Neural cell (in vitro differentiated cells): ENCODE measurements around the gene SEPTIN2.

Experiments
- EZH2 ChIP-seq: fragments of 200-600, 300-800 bp; shearing (Covaris generic), sonication (generic); IDR thresholded peaks from 2 replicates; pipeline ENCODE4 v1.6.1; 2014; ENCODE audit warnings: antibody characterized with exemption, low read length, borderline replicate concordance, mild to moderate bottlenecking; ENCODE audit not compliant: insufficient read depth, poor library complexity, severe bottlenecking
- MXI1 ChIP-seq: fragments of 450-650 bp; conservative IDR thresholded peaks from 2 replicates; pipeline ENCODE4 v1.6.1; 2014; ENCODE audit warnings: antibody characterized with exemption, mild to moderate bottlenecking; ENCODE audit not compliant: poor library complexity, severe bottlenecking
- RAD21 ChIP-seq: fragments of 450-650 bp; conservative IDR thresholded peaks from 2 replicates; pipeline ENCODE4 v1.6.1; 2014; ENCODE audit warnings: antibody characterized with exemption, mild to moderate bottlenecking, moderate library complexity
- REST ChIP-seq: IDR thresholded peaks from 2 replicates; pipeline ENCODE4 v1.6.1; 2012; ENCODE audit warnings: borderline replicate concordance
- TAF1 ChIP-seq: IDR thresholded peaks from 2 replicates; pipeline ENCODE4 v1.6.1; 2012; ENCODE audit warnings: low read depth
- TF ChIP-seq, protein P1 (sequence below): fragments of 450-650 bp; IDR thresholded peaks from 2 replicates; pipeline ENCODE4 v1.5.1; 2014; ENCODE audit warnings: antibody characterized with exemption, mild to moderate bottlenecking, moderate library complexity; ENCODE audit not compliant: poor library complexity, severe bottlenecking

DNA sequence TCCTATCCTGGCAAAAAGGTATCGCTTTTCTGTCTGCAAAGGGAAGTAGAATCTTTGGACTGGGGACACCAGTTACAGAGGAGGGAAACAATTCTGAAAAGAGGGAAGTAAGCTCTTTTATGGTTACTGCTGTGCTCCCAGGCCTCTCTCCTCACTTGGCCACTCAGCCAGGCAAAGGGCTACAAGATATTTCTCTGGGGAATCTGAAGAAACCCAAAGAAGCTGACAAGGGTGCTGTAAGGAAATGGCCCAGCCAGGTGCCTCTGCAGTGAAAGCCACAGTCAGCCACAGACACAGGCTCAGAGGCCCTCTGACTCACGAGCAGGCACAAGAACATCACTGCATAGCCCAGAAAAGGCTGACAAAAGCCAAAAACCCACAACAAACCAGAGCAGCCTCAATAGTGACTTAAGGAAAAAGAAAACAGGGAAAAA lies 6.0 kb upstream of the SEPTIN2 start:
- TF ChIP-seq TAF1 (no peak), EZH2 (no peak), REST (no peak), MXI1 (no peak), RAD21 (no peak)
- TF ChIP-seq, protein P1, sequence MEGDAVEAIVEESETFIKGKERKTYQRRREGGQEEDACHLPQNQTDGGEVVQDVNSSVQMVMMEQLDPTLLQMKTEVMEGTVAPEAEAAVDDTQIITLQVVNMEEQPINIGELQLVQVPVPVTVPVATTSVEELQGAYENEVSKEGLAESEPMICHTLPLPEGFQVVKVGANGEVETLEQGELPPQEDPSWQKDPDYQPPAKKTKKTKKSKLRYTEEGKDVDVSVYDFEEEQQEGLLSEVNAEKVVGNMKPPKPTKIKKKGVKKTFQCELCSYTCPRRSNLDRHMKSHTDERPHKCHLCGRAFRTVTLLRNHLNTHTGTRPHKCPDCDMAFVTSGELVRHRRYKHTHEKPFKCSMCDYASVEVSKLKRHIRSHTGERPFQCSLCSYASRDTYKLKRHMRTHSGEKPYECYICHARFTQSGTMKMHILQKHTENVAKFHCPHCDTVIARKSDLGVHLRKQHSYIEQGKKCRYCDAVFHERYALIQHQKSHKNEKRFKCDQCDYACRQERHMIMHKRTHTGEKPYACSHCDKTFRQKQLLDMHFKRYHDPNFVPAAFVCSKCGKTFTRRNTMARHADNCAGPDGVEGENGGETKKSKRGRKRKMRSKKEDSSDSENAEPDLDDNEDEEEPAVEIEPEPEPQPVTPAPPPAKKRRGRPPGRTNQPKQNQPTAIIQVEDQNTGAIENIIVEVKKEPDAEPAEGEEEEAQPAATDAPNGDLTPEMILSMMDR, result no peak
